WI38 (cell line): ENCODE data around the gene B3GALNT2.
"Not testable (repeated sequence)": the region's sequence is repeated elsewhere in the genome, so short reads cannot be mapped to it uniquely, and the experiment has no call there.

Experiments used
- H3K4me3 ChIP-seq: 2 replicates; pipeline ENCODE4 v1.5.1; 2011; ENCODE audit warnings: low read depth, mild to moderate bottlenecking, control low read depth, low read length
- CTCF ChIP-seq: IDR thresholded peaks from 2 replicates; pipeline ENCODE4 v1.5.1; 2012; ENCODE audit warnings: low read depth, mild to moderate bottlenecking, control low read depth, low read length

The B3GALNT2 gene

GRCh38 chr1:235504122-235504493, at the start of gene B3GALNT2:
B3GALNT2 (minus strand) TSS chr1:235504452; CDS start chr1:235504252, 200 bp downstream.
- TF ChIP-seq CTCF, result no peak
- peak within 1 kb of the TSS; percentile 68 for H3K4me3 ChIP-seq

GRCh38 chr1:235553112-235553551, 48.9 kb upstream of the B3GALNT2 start:
- H3K4me3 ChIP-seq, result no peak overlapping the region
- TF ChIP-seq CTCF, result no peak

- H3K4me3 ChIP-seq, result no peak overlapping the region
- no peak for TF ChIP-seq CTCF
These were observed 48.0 kb upstream of the B3GALNT2 start for GRCh38 chr1:235552146-235552716.

- no peak overlapping the region for H3K4me3 ChIP-seq
- no peak for TF ChIP-seq CTCF
These were observed 45.3 kb upstream of the B3GALNT2 start for GRCh38 chr1:235549351-235550139.

GRCh38 chr1:235546369-235547155, 42.3 kb upstream of the B3GALNT2 start:
- not testable (repeated sequence) for H3K4me3 ChIP-seq

GRCh38 chr1:235545292-235545930, 41.2 kb upstream of the B3GALNT2 start:
- no peak overlapping the region for H3K4me3 ChIP-seq
- no peak for TF ChIP-seq CTCF

- H3K4me3 ChIP-seq, result not testable (repeated sequence)
These were observed 38.6 kb upstream of the B3GALNT2 start for GRCh38 chr1:235542845-235543244.
